ENCODE data around the gene NSG2. TPM values are rescaled to one million over a fixed set of nuclear protein-coding genes. Genes with fewer than 3 reads are reported as not detected.

NSG2 gene
- total RNA-seq, 1 experiment from 2014 or later = not detected

DNA sequence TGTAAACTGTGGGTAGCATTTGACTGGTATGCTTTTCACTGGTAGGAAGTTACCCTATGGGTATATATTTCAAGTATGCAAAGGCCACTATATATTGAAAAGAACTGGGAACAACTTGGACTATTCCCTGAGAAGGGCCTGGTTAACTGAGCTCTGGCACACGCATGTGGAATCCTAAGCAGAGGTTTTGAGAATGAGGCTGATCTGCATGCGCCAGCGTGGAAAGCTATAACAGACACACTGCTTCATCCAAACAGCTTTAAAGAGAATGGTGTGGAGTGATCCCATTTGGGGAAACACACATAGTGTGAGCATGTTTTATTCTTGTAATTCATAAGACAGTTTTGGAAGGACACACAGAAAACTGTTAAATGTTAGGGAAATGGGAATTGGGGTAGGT lies 8.4 kb downstream of the NSG2 start:
- no peaks in the 10 kb centered on the region for H3K79me2 ChIP-seq (ENCODE audit: insufficient read depth, low read length)
- no peak overlapping the region for H3K23ac ChIP-seq (ENCODE audit: insufficient read length, low read depth, low read length)
- H2AK5ac ChIP-seq (ENCODE audit: insufficient read length, low read length) = no peak overlapping the region
- Mint-ChIP-seq H3K27ac (no peak overlapping the region), H3K9me3 (no peaks in the 10 kb centered on the region), H3K36me3 (ENCODE audit: insufficient read depth in 1 of 3, low read depth in 3 of 3) (no peaks in the 10 kb centered on the region), H3K4me1 (no peaks in the 10 kb centered on the region), H3K27me3 (ENCODE audit: low read depth) (peaks cover 10% of the 10 kb centered on the region; the same call in 1 of the 2 replicates), H3K4me3 (no peak overlapping the region)
- no peaks in the 10 kb centered on the region for H3K27me3 ChIP-seq (ENCODE audit: insufficient read depth, low read length)
- WGBS (ENCODE audit: extremely low coverage, insufficient read length, low lambda C conversion rate) = no CpG with 5 or more reads among the region's 3 CpGs
- H2BK5ac ChIP-seq (ENCODE audit: insufficient read length, low read length) = no peak overlapping the region
- no peak overlapping the region for H3K14ac ChIP-seq (ENCODE audit: insufficient read depth, low read length)
- H3K4ac ChIP-seq (ENCODE audit: low read depth, low read length) = no peak overlapping the region
- H3K4me2 ChIP-seq (ENCODE audit: insufficient read depth, insufficient read length, low read length) = no peak overlapping the region
- no peak overlapping the region for H4K5ac ChIP-seq (ENCODE audit: insufficient read length, low read depth, low read length)
- no peaks in the 10 kb centered on the region for H3K4me1 ChIP-seq (ENCODE audit: insufficient read depth, low read length)
- H2BK12ac ChIP-seq (ENCODE audit: insufficient read length, low read depth, low read length) = no peak overlapping the region
- H3K9ac ChIP-seq (ENCODE audit: extremely low read depth, insufficient read length, low read length) = no peak overlapping the region
- H3K9me3 ChIP-seq (ENCODE audit: control insufficient read depth, low read depth, low read length) = no peaks in the 10 kb centered on the region
- H3K23me2 ChIP-seq (ENCODE audit: insufficient read length, low read depth, low read length, poor library complexity, severe bottlenecking) = no peaks in the 10 kb centered on the region
- H4K91ac ChIP-seq (ENCODE audit: insufficient read length, low read depth, low read length) = no peak overlapping the region
- no peak overlapping the region for H2BK15ac ChIP-seq (ENCODE audit: low read depth, low read length)
- DNase-seq = no peak
- H3T11ph ChIP-seq (ENCODE audit: low read length) = no peak overlapping the region
- H4K8ac ChIP-seq (replicated peaks; ENCODE audit: insufficient read length, low read depth, low read length) = no peak overlapping the region
- H3K56ac ChIP-seq (ENCODE audit: insufficient read length, low read depth, low read length) = no peak overlapping the region
- no peaks in the 10 kb centered on the region for H3K79me1 ChIP-seq (ENCODE audit: insufficient read depth, low read depth, low read length, poor library complexity, severe bottlenecking)
- TF ChIP-seq, protein P1, sequence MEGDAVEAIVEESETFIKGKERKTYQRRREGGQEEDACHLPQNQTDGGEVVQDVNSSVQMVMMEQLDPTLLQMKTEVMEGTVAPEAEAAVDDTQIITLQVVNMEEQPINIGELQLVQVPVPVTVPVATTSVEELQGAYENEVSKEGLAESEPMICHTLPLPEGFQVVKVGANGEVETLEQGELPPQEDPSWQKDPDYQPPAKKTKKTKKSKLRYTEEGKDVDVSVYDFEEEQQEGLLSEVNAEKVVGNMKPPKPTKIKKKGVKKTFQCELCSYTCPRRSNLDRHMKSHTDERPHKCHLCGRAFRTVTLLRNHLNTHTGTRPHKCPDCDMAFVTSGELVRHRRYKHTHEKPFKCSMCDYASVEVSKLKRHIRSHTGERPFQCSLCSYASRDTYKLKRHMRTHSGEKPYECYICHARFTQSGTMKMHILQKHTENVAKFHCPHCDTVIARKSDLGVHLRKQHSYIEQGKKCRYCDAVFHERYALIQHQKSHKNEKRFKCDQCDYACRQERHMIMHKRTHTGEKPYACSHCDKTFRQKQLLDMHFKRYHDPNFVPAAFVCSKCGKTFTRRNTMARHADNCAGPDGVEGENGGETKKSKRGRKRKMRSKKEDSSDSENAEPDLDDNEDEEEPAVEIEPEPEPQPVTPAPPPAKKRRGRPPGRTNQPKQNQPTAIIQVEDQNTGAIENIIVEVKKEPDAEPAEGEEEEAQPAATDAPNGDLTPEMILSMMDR (conservative IDR thresholded peaks at IDR 0.05) = no peak
- H4K20me1 ChIP-seq (ENCODE audit: control insufficient read depth, insufficient read depth, insufficient read length) = no peaks in the 10 kb centered on the region
- H2BK120ac ChIP-seq (ENCODE audit: low read depth, low read length, poor library complexity, severe bottlenecking) = no peak overlapping the region
- H3K27ac ChIP-seq (ENCODE audit: insufficient read length, low read depth, low read length) = no peak overlapping the region
- H2BK20ac ChIP-seq (ENCODE audit: low read depth, low read length, poor library complexity, severe bottlenecking) = no peak overlapping the region
- H3K18ac ChIP-seq (ENCODE audit: insufficient read length, low read depth, low read length) = no peak overlapping the region
- no peak overlapping the region for H2AFZ ChIP-seq (ENCODE audit: low read length)
